Measurements from ENCODE around the gene TTC28. TPM values are rescaled to one million over a fixed set of nuclear protein-coding genes. Genes with fewer than 3 reads are reported as not detected.
"Not testable (repeated sequence)": the region's sequence is repeated elsewhere in the genome, so short reads cannot be mapped to it uniquely, and the experiment has no call there.

TTC28 gene
- total and polyA plus RNA-seq, 11 donors = 5.1 to 34.9 (median 21.8) TPM

- ATAC-seq (no peak), DNase-seq (no peak)
- no peaks in the 10 kb centered on the region for H3K27me3 ChIP-seq
- H3K36me3 ChIP-seq = no peaks in the 10 kb centered on the region
- H3K9me3 ChIP-seq = no peaks in the 10 kb centered on the region
- H3K27ac ChIP-seq = peak overlapping the region in 1 of 12 donors; percentile 3
- TF ChIP-seq CTCF (IDR thresholded peaks at IDR 0.05) (no peak), POLR2A (IDR thresholded peaks at IDR 0.05) (no peak)
- no peak overlapping the region for H3K4me3 ChIP-seq
- intact Hi-C loops (cut with DNase I) = loop anchor here in 1 of 10 donors (5.0 kb wide), 1 partner anchor 35 kb away; no protein-coding TSS in a partner anchor
- 92 to 98% (median 93%) methylated on average over 2 of the region's 2 CpGs for WGBS, 4 donors
- peaks cover 0 to 33% (median 12%) of the 10 kb centered on the region in 12 donors for H3K4me1 ChIP-seq
Observed at GRCh38 chr22:28222571-28222970, 457.1 kb downstream of the TTC28 start.

GRCh38 chr22:28222052-28222451 is 457.6 kb downstream of the TTC28 start:
- peak overlapping the region in 1 of 12 donors; percentile 3 for H3K27ac ChIP-seq
- no peak overlapping the region for H3K4me3 ChIP-seq
- no peak for TF ChIP-seq POLR2A (IDR thresholded peaks at IDR 0.05)
- no peak for TF ChIP-seq CTCF (IDR thresholded peaks at IDR 0.05)
- peaks cover 0 to 33% (median 12%) of the 10 kb centered on the region in 12 donors for H3K4me1 ChIP-seq
- no peak for ATAC-seq
- H3K36me3 ChIP-seq = no peaks in the 10 kb centered on the region
- no peaks in the 10 kb centered on the region for H3K9me3 ChIP-seq
- DNase-seq = no peak
- intact Hi-C loops (cut with DNase I) = loop anchor here in 1 of 10 donors (5.0 kb wide), 1 partner anchor 35 kb away; no protein-coding TSS in a partner anchor
- H3K27me3 ChIP-seq = no peaks in the 10 kb centered on the region
- WGBS, 4 donors = 73 to 81% (median 78%) methylated on average over 3 of the region's 3 CpGs

GRCh38 chr22:28220626-28221363 is 458.8 kb downstream of the TTC28 start:
- WGBS, 4 donors = 61 to 68% (median 63%) methylated on average over 5 of the region's 5 CpGs
- TF ChIP-seq POLR2A (IDR thresholded peaks at IDR 0.05) (no peak), CTCF (IDR thresholded peaks at IDR 0.05) (no peak)
- H3K27me3 ChIP-seq = no peaks in the 10 kb centered on the region
- no peak overlapping the region for H3K4me3 ChIP-seq
- no peaks in the 10 kb centered on the region for H3K9me3 ChIP-seq
- intact Hi-C loops (cut with DNase I) = loop anchor here in 1 of 10 donors (5.0 kb wide), 1 partner anchor 33 kb away; no protein-coding TSS in a partner anchor
- H3K4me1 ChIP-seq = peaks cover 0 to 33% (median 12%) of the 10 kb centered on the region in 12 donors
- H3K27ac ChIP-seq = no peak overlapping the region
- H3K36me3 ChIP-seq = no peaks in the 10 kb centered on the region
- ATAC-seq (peak; percentile 26 to 49 (median 32)), DNase-seq (no peak)

GRCh38 chr22:28217277-28217676 is 462.4 kb downstream of the TTC28 start:
- no peak overlapping the region for H3K4me3 ChIP-seq
- peaks cover 0 to 19% (median 7%) of the 10 kb centered on the region in 12 donors for H3K4me1 ChIP-seq
- H3K9me3 ChIP-seq = peaks cover 0 to 6% (median 0%) of the 10 kb centered on the region in 12 donors
- H3K27me3 ChIP-seq = no peaks in the 10 kb centered on the region
- DNase-seq (no peak), ATAC-seq (no peak)
- no peak overlapping the region for H3K27ac ChIP-seq
- 95 to 100% (median 99%) methylated on average over 1 of the region's 1 CpG for WGBS, 4 donors
- no peaks in the 10 kb centered on the region for H3K36me3 ChIP-seq
- intact Hi-C loops (cut with DNase I) = no loop called here
- TF ChIP-seq POLR2A (IDR thresholded peaks at IDR 0.05) = no peak
- TF ChIP-seq CTCF (IDR thresholded peaks at IDR 0.05) = no peak

- ATAC-seq; intact Hi-C loops (cut with DNase I): not testable (repeated sequence)
- WGBS, 4 donors = 96 to 97% (median 97%) methylated on average over 5 of the region's 5 CpGs
Observed at GRCh38 chr22:28214750-28215149, 464.9 kb downstream of the TTC28 start.

GRCh38 chr22:28209457-28209856 is 470.2 kb downstream of the TTC28 start:
- H3K4me1 ChIP-seq; DNase-seq; H3K27me3 ChIP-seq; intact Hi-C loops (cut with DNase I); H3K4me3 ChIP-seq; ATAC-seq; H3K36me3 ChIP-seq; H3K27ac ChIP-seq: not testable (repeated sequence)
- H3K9me3 ChIP-seq = peaks cover 0 to 18% (median 0%) of the 10 kb centered on the region in 12 donors
- WGBS, 4 donors = 82 to 92% (median 85%) methylated on average over 2 to 6 of the region's 6 CpGs

More at GRCh38 chr22:28214750-28215149, 464.9 kb downstream of the TTC28 start:
- DNase-seq, H3K36me3 ChIP-seq, H3K4me1 ChIP-seq, H3K27ac ChIP-seq, H3K27me3 ChIP-seq, H3K4me3 ChIP-seq: not testable (repeated sequence)
- H3K9me3 ChIP-seq = peaks cover 0 to 21% (median 0%) of the 10 kb centered on the region in 12 donors

All from heart left ventricle (tissue), 16 donors.